Vagina (tissue), 2 donors: ENCODE data around the gene ARHGAP32.

Source experiments
- POLR2A ChIP-seq, 2 donors: fragments of 450-650 bp; IDR thresholded peaks; one replicate each; pipeline ENCODE4 v1.6.1; 2017; ENCODE audit warnings: antibody characterized with exemption in 2 of 2, mild to moderate bottlenecking in 2 of 2, moderate library complexity in 2 of 2
- POLR2AphosphoS5 ChIP-seq, 2 donors: sonication (generic); formaldehyde crosslinking; IDR thresholded peaks; one replicate each; pipeline ENCODE4 v1.9.0; 2017; ENCODE audit warnings: antibody characterized with exemption in 2 of 2, mild to moderate bottlenecking in 2 of 2, low read depth in 1 of 2; ENCODE audit not compliant: insufficient read depth in 1 of 2
- TF ChIP-seq, protein P1 (sequence below), 3 experiments: fragments of 450-650 bp in 2 of 3; fragments of 200-600 bp in 1 of 3; sonication (generic) in 1 of 3; IDR thresholded peaks; one replicate each; pipeline ENCODE4 v1.5.1; 2017 to 2019; ENCODE audit warnings: antibody characterized with exemption in 3 of 3, mild to moderate bottlenecking in 2 of 3, moderate library complexity in 2 of 3

DNA sequence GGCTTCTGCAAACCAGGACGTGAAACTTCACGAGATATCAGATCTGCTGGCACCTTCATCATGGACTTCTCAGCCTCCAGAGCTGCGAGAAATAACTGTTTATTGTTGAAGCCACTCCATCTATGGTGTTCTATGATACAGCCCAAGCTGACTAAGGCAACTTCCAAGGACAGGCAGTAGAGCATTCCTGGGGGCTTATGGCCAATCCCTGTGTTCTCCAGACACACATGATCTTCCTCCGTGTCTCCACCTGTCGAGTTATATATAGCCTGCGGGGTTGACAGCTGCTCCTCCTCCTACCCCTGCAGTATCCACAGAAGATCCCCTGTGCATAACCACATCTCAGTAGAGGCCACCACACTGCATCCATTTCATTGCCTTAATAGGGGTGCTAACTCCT lies 260.5 kb downstream of the ARHGAP32 start:
- TF ChIP-seq POLR2A (IDR thresholded peaks at IDR 0.05) (no peak), POLR2AphosphoS5 (IDR thresholded peaks at IDR 0.05; ENCODE audit: insufficient read depth in 1 of 2, low read depth in 1 of 2) (no peak)
- TF ChIP-seq, protein P1, sequence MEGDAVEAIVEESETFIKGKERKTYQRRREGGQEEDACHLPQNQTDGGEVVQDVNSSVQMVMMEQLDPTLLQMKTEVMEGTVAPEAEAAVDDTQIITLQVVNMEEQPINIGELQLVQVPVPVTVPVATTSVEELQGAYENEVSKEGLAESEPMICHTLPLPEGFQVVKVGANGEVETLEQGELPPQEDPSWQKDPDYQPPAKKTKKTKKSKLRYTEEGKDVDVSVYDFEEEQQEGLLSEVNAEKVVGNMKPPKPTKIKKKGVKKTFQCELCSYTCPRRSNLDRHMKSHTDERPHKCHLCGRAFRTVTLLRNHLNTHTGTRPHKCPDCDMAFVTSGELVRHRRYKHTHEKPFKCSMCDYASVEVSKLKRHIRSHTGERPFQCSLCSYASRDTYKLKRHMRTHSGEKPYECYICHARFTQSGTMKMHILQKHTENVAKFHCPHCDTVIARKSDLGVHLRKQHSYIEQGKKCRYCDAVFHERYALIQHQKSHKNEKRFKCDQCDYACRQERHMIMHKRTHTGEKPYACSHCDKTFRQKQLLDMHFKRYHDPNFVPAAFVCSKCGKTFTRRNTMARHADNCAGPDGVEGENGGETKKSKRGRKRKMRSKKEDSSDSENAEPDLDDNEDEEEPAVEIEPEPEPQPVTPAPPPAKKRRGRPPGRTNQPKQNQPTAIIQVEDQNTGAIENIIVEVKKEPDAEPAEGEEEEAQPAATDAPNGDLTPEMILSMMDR (IDR thresholded peaks at IDR 0.05): no peak
